HPDE6-E6E7 (cell line): ENCODE results near the gene ITGB2.
"Not testable (repeated sequence)": the region's sequence is repeated elsewhere in the genome, so short reads cannot be mapped to it uniquely, and the experiment has no call there.

Experiments
- DNase-seq: peaks from one replicate; pipeline ENCODE4 v3.0.0; 2011; ENCODE audit warnings: missing footprints; ENCODE audit errors: extremely low spot score

The ITGB2 gene

DNA sequence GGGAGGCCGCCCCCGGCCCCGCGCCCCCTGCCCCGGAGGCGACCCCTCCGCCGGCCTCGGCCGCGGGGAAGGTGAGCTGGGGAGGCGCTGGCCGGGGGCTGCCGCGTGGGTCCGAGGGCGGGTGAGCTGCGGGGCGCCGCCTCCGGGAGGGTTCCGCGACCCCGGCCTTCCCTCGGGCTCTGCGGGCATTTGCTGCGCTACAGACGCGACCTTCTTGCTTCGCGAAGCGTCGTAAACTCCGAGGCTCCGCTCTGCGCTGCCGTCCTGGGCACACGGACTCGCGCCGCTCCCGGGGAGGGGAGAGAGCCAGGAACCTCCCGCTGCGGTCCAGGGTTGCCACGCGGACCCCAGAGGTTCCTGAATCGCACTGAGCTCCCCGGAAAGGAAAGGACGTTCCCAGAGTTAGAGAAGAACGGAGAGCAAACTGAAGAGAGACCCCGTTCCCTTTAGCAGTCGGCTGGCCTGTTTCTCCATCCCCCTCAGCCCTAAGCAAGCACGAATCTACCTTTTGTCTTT, 19.5 kb upstream of the ITGB2 start:
- DNase-seq, result no peak

- DNase-seq, result peak; percentile 83
Observed at GRCh38 chr21:44939532-44940115, 18.9 kb upstream of the ITGB2 start, which contains the start of gene SLX9. TSS of gene SLX9 (plus strand) at chr21:44940029. CDS start at chr21:44940058, 29 bp downstream.

DNA sequence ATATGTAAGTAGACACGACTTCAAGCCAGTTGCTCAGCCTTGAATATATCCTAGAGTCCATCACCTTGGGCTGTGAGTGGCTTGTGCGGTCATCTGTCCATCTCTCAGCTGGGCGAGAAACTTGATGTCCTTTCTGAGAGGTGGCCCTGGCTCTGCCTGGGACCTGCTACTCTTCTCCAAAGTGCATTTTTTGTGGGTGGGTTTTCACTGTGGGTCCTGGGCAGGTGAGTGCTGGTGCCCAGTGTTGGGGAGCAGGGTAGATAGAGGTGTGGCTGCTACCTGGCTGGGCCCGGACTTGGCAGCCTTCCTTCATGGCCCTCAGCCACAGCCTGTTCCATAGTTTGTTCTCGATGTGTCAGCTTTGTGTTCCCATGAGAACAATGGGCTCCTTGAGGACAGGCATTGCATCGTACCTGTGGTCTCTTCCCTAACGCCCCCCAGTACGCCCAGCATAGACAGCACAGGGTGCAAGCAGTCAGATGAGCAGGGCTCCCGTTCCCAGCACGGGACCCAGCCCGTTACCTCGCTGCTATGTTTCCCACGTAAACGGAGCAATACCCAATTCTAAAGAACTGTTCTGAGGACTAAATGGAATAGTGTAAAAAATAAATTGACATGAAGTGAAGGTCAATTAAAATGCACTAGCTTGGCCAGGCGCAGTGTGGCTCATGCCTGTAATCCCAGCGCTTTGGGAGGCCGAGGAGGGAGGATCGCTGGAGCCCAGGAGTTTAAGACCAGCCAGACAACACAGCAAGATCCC, 18.3 kb upstream of the ITGB2 start:
- no peak for DNase-seq

DNA sequence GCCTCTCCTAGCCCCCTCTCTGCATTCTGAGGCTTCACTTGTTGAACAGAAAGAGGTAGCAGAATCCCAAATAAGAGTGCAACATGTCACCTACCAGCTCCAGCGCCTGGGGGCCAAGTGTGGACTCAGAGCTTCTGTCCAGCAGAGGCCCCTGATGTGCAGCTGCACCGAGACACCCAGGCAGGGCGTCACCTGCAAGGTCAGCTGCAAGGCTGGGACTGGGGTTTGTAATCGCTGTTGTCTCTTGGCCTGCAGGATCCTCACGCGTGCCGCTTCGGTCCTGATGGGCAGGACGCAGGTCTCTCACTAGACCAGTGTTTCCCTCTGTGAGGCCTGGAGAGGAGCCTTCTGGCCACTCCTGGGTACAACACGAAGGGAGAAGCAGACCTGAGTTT, 14.8 kb upstream of the ITGB2 start:
- no peak for DNase-seq

- DNase-seq, result no peak
Observed at GRCh38 chr21:44934797-44935532, 14.3 kb upstream of the ITGB2 start.

DNA sequence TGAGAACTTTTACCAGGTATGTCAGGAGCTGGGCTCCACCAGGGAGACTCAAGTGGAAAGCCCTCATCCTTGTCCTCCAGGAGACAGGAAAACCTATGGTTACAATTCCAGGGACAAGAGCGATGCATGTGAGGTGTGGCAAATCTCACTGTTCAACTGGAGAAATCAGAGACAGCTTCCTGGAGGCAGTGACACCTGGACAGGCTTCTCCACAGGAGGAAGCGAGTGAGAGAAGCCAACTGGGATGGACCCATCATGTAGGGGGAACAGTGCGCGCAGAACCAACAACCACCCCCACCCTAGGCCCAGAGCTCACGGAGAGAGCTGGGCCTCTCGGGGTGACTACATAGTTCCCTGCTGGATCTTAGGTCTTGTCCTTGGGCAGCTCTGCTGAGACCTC, 13.6 kb upstream of the ITGB2 start:
- DNase-seq, result no peak

DNA sequence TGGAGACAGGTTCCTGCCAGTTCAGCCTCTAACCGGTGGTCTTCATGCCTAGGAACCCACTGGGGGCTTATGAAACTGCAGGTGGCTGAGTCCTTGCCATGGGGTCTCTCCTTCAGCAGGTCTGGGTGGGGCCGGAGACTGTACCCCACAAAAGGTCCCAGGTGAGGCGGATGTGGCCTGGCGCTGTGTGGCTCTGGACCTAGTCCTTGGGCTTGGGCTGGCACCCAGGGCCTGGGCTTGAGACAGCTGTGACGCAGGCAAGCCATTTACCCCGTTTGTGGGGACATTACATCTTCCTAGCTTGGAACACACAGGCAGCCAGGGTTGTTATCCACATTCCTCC, 13.2 kb upstream of the ITGB2 start:
- DNase-seq, result no peak

DNA sequence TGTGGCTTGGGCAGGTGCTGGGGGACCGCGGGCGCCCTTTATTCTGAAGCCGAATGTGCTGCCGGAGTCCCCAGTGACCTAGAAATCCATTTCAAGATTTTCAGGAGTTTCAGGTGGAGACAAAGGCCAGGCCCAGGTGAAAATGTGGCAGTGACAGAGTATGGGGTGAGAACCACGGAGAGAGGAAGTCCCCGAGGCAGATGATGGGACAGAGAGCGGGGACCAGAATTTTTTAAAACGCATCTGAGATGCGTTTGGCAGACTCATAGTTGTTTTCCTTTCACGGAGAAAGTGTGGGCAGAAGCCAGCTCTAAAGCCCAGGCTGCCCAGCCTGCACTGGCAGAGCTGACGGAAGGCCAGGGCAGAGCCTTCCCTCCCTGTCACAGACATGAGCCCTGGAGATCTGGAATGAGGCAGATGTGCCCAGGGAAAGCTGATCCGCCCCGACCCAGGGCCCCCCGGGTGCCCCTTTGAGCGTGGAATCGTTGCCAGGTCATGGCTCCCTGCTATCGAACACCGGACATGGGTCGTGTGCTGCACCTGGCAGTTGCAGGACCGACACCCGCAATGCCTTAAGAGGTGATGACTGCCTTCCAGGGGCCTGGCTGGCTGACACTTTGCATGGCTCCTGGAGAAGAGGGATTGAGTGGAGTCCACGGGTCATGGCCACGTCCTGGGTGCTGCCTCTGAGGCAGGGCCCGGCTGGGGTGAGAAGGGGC, 12.7 kb upstream of the ITGB2 start:
- DNase-seq, result no peak

GRCh38 chr21:44932408-44933181, 11.9 kb upstream of the ITGB2 start:
- no peak for DNase-seq

DNA sequence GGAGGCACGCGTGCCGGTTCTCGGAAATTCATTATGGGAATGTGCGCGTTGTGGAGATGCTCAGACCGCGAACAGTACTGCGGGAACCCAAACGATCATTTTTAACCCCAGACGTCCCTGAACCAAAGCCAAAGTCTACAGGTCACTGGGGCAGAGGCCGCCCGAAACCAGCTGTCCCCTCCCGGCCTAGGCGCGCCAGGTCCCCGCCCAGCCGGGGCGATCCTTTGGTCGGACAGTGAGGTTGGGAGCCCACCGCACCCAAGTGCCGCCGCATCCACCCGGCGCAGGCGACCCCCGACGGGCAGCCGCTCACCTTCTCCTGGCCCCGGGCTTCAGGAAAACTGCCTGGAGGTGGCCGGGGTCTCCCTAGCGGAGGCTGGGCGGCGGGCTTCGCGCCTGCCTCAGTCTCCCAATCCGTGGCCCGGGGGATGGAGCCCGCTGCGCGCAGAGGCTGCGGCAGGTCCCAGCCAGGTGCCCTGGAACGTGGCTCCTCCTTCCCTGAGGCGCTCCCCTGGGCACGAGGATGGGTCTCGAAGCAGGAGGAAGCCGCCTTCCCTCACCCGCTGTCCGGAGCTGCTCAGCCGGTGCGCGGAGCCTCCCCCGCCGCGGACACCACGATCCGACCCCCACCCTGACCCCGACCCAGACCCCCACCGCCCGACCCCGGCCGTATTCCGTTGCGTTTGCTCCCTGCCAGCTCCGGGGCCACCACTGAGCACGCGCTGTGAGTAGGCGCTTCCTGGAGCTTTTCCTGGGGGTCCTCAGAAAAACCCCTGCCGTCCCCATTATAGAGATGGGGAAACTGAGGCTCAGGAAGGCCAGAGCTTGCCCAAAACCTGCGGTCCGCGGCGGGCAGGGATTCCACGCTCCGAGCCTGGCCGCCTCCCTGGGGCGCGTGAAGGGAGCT, 11.1 kb upstream of the ITGB2 start:
- no peak for DNase-seq

- no peak for DNase-seq
Observed at GRCh38 chr21:44931137-44931500, 10.4 kb upstream of the ITGB2 start.

- no peak for DNase-seq
Observed at GRCh38 chr21:44930543-44930981, 9.9 kb upstream of the ITGB2 start.

- no peak for DNase-seq
Observed at GRCh38 chr21:44929799-44930542, 9.3 kb upstream of the ITGB2 start.

DNA sequence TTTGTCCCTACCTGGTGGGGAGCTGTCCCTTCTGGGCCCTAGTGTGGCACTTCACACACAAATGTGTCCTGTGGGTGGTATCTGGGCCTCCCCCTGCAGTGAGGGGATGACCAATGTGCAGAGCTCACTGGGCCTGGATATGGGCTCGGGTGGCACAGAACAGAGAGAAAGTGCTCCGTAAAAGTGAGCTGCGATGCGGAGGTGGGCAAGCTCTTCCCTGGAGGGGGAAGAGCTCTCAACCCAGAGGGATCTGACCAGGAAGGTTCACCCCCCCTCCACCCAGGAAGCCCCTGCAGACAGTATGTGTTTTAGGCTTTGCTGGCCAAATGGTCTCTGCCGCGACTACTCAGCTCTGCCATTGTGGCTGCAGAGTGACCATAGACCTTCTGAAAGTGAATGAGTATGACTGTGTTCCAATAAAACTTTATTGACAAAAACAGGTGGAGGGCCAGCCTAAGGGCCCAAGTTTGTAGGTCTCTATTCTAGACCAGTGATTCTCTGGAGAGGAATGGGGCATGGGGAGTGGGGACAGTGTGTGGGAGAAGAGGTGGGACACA, 8.6 kb upstream of the ITGB2 start:
- DNase-seq, result no peak

GRCh38 chr21:44928500-44929241, 8.0 kb upstream of the ITGB2 start:
- DNase-seq, result not testable (repeated sequence)

- peak; percentile 53 for DNase-seq
Observed at GRCh38 chr21:44927587-44928461, 7.1 kb upstream of the ITGB2 start.

- DNase-seq, result no peak
Observed at GRCh38 chr21:44927259-44927586, 6.5 kb upstream of the ITGB2 start.
